ENCODE data around the gene ANP32E. TPM values are rescaled to one million over a fixed set of nuclear protein-coding genes. Genes with fewer than 3 reads are reported as not detected.
A peak's percentile ranks its signal among the peaks of the same experiment; 100 is the strongest.

Gene ANP32E
- total and polyA plus RNA-seq, 9 of the 15 experiments (the other 6 are each of a cell fraction or from before 2014, with no cell fraction given), result 60.4 to 197 (median 104) TPM

GRCh38 chr1:150262388-150263320 is 26.7 kb upstream of the ANP32E start:
- intact Hi-C loops (cut with micrococcal nuclease) (no loop called here), in situ Hi-C loops (cut with MboI) (no loop called here)
- no peaks in the 10 kb centered on the region for H4K20me1 ChIP-seq (replicated peaks; ENCODE audit: control insufficient read depth, insufficient read depth, low read length)
- peaks cover 9% of the 10 kb centered on the region for H3K79me2 ChIP-seq (ENCODE audit: control insufficient read depth, insufficient read depth, low read length)
- ATAC-seq, result peak; percentile 60
- H3K4me2 ChIP-seq (ENCODE audit: insufficient read depth, low read length), result no peak overlapping the region
- peak in 1 of 4 experiments; percentile 37 for DNase-seq (ENCODE audit: extremely low read depth in 1 of 4, low spot score in 3 of 4)
- H3K27ac ChIP-seq (ENCODE audit: extremely low read depth, low read depth, low read length), result no peak overlapping the region
- no peaks in the 10 kb centered on the region for H3K9me1 ChIP-seq (ENCODE audit: control insufficient read depth, insufficient read depth, low read length)
- WGBS (ENCODE audit: insufficient coverage, low coverage, missing lambda C conversion rate), result 49% methylated on average over 6 of the region's 6 CpGs
- no peaks in the 10 kb centered on the region for H3K9me3 ChIP-seq (replicated peaks; ENCODE audit: control insufficient read depth, insufficient read depth, low read depth, low read length)
- ChIA-PET POLR2A (interaction anchor here (0.5 to 1.7 kb wide), 7 partner anchors 10 to 337 kb away, joined by 3 to 6 read pairs (median 3); partner anchors contain the start of gene C1orf54), CTCF (ENCODE audit: low intra/inter-chr PET ratio) (interaction anchor here (0.6 kb wide), 1 partner anchor 9 kb away, joined by 3 read pairs; no protein-coding TSS in a partner anchor)
- H2AFZ ChIP-seq (ENCODE audit: low read depth, low read length), result no peak overlapping the region
- no peak for FAIRE-seq
- no peak overlapping the region for H3K9ac ChIP-seq (ENCODE audit: insufficient read depth in 1 of 2, low read depth in 2 of 2, low read length in 2 of 2)
- H3K36me3 ChIP-seq (ENCODE audit: control insufficient read depth, insufficient read depth, low read length), result peaks cover 33% of the 10 kb centered on the region
- no peak overlapping the region for H3K4me3 ChIP-seq
- peaks cover 17 to 21% of the 10 kb centered on the region in 2 experiments; a peak in 4 of 5 replicates for H3K4me1 ChIP-seq (replicated peaks in 1 of 2; ENCODE audit: control insufficient read depth in 2 of 2, insufficient read depth in 2 of 2, low read length in 2 of 2)
- H3K27me3 ChIP-seq (ENCODE audit: control insufficient read depth in 2 of 2, insufficient read depth in 2 of 2, low read length in 2 of 2), result no peaks in the 10 kb centered on the region; a peak in 1 of 5 replicates
- BruUV-seq (replicated peaks), result no TSS peak
- TF ChIP-seq SRSF9 (IDR thresholded peaks at IDR 0.05; ENCODE audit: borderline replicate concordance, low read depth, low read length), result no peak
- no peak for TF ChIP-seq ZNF695 (CRISPR knock-in tag; IDR thresholded peaks at IDR 0.05)
- TF ChIP-seq HNRNPUL1 (IDR thresholded peaks at IDR 0.05; ENCODE audit: low read length), result no peak
- TF ChIP-seq NUFIP1 (IDR thresholded peaks at IDR 0.05; ENCODE audit: partially characterized antibody), result no peak
- no peak for TF ChIP-seq GTF2F1 (IDR thresholded peaks at IDR 0.05; ENCODE audit: low read depth, low read length)
- no peak for TF ChIP-seq ARID4B (CRISPR knock-in tag; IDR thresholded peaks at IDR 0.05)
- TF ChIP-seq ZNF644 (tag; IDR thresholded peaks at IDR 0.05; ENCODE audit: low read depth), result no peak
- TF ChIP-seq ZNF121 (CRISPR knock-in tag; conservative IDR thresholded peaks at IDR 0.05), result no peak
- no peak for TF ChIP-seq HDAC8 (tag; IDR thresholded peaks at IDR 0.05)

Data from K562 (cell line).